NCI-H82 (cell line): ENCODE measurements around the gene RIOX2.
"Not testable (repeated sequence)": the region's sequence is repeated elsewhere in the genome, so short reads cannot be mapped to it uniquely, and the experiment has no call there.

Experiments
- DNase-seq: peaks from one replicate; lab custom pipeline; 2025; lab: John Stamatoyannopoulos, UW

The RIOX2 gene

DNA sequence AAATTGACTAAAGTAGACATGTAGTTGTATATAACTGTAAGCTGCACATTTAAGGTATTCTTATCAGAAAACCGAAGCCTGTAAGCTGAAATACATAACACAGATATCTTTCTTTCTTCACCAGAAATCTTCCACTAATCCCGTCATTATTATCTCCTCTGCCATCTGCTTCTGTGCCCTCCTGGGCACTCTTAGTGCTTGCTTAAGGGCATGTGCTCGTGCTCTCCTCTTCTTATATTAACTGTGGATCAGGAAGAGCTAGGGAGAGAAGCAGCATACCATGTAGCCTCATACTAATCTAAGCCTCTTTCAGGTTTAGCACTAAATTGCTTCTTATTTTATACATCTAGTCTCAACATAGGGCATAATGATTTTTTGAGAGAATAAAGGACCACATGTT, 60.8 kb downstream of the RIOX2 start:
- no peak for DNase-seq

DNA sequence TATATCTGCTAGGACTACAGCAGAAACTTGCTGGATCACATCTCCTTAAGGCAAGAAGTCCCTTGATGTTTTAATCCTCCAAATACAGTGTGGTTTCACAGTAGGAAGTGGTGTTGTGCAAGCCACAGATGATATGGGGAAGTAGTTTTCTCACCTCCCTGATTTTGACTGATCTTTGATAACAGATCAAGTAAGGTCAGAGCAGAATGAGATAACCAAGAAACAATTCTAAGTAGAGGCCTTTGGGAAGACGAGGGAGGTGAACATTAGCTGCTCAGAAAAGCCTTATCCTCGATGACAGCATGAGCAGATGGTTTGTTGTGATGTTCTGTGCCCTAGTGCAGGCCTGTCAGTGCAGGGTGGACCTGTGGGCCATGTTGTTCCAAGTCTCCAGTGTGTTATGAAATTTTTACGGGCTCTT, 61.3 kb downstream of the RIOX2 start:
- no peak for DNase-seq

DNA sequence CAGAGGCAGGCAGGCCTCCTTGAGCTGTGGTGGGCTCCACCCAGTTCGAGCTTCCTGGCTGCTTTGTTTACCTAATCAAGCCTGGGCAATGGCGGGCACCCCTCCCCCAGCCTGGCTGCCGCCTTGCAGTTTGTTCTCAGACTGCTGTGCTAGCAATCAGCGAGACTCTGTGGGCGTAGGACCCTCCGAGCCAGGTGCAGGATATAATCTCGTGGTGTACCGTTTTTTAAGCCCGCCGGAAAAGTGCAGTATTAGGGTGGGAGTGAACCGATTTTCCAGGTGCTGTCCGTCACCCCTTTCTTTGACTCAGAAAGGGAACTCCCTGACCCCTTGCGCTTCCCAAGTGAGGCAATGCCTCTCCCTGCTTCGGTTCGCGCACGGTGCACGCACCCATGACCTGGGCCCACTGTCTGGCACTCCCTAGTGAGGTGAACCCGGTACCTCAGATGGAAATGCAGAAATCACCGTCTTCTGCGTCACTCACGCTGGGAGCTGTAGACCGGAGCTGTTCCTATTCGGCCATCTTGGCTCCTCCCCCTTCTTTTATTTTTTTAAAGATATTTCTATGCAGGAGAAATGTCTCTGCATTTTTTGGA, 61.9 kb downstream of the RIOX2 start:
- DNase-seq = not testable (repeated sequence)

DNA sequence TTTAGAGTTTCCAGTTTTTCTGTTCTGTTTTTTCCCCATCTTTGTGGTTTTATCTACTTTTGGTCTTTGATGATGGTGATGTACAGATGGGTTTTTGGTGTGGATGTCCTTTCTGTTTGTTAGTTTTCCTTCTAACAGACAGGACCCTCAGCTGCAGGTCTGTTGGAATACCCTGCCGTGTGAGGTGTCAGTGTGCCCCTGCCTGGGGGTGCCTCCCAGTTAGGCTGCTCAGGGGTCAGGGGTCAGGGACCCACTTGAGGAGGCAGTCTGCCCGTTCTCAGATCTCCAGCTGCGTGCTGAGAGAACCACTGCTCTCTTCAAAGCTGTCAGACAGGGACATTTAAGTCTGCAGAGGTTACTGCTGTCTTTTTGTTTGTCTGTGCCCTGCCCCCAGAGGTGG, 62.4 kb downstream of the RIOX2 start:
- DNase-seq = not testable (repeated sequence)

DNA sequence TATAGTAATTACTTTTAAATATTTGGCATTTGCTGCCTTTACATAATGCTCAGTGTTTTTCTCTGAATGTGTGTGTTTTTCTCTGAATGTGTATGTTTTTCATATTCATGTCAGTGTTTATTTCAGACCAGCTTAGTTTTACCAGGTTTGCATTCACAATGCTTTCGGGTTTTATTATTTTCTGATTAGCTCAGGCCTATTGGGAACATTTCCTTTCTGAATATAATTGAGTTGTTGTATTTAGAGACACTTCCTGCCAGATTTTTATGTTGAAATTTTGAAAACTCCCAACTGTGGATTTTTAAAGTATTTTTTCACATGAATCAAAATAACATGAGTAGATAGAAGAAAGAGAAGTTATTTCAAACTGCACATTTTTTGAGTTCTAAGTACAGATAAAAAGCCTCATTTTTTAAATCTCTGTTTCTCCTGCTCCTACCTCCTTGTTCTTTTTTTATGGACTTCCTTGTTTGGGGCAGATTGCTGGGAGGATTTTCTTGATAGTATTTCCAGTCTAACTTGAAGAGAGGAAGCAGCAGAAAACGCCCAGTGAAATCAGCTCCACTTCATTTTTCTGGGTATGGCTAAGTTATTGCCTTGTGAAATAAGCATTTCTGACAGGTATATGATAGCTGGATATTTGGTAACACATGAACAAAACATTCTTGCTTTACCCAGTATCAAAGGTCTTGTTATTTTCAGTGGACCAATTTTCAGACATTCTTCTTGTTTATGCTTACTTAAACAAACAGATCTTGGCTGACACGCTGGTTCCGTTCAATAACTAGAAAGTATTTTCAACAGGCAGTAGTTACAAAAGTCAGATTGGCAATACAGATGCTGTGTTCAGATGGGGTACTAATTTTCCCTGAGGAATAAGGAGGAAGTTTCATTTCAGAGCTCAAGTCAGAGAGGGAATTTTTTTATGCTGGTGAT, 70.7 kb downstream of the RIOX2 start:
- DNase-seq = no peak

- DNase-seq = peak; percentile 45
Observed at GRCh38 chr3:97899331-97899730, 72.9 kb downstream of the RIOX2 start.

- DNase-seq = peak; percentile 6
Observed at GRCh38 chr3:97896547-97896946, 75.7 kb downstream of the RIOX2 start.

GRCh38 chr3:97896129-97896528, 76.1 kb downstream of the RIOX2 start:
- DNase-seq = no peak

DNA sequence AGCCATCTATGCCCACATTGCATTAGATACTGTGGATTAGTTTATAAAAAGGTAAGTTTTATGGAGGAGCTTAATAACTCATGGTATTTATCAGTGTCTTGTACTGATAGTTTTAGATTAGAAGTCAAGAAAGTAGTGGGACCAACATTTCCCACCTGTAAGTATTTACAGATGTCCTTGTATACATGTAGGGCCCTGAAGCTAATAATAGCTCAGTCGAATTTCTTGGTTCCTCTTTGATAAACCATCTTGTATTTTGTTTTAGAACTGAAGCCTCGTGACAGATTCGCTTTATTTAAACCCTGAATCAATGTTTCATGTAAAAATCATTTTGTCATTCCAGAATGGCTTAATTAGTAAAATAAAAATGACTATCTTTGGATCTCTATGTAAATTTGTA, 77.0 kb downstream of the RIOX2 start:
- no peak for DNase-seq

- DNase-seq = no peak
Observed at GRCh38 chr3:97892852-97893251, 79.4 kb downstream of the RIOX2 start.
